ENCODE measurements around the gene NDST3. TPM values are rescaled to one million over a fixed set of nuclear protein-coding genes. Genes with fewer than 3 reads are reported as not detected.

The NDST3 gene
- total and polyA plus RNA-seq, 3 experiments from 2014 or later, result not detected

GRCh38 chr4:118120120-118120760 is 86.0 kb downstream of the NDST3 start:
- H3K4me3 Mint-ChIP-seq, result no peak overlapping the region
- Histone ChIP-seq H3K9me3 (ENCODE audit: low read length) (no peaks in the 10 kb centered on the region), H3K4me3 (ENCODE audit: low read length) (no peak overlapping the region), H3K27me3 (ENCODE audit: insufficient read depth, low read length, poor library complexity, severe bottlenecking) (no peaks in the 10 kb centered on the region), H3K4me1 (ENCODE audit: insufficient read depth, low read length) (no peaks in the 10 kb centered on the region), H3K27ac (ENCODE audit: low read depth, low read length) (no peak overlapping the region), H3K36me3 (ENCODE audit: insufficient read depth, low read length) (no peaks in the 10 kb centered on the region)
- POLR2A ChIA-PET, result no interaction called here
- CTCF ChIA-PET, result no interaction called here
- H3K9me3 Mint-ChIP-seq, result peaks cover 0 to 4% (median 0%) of the 10 kb centered on the region in 5 donors
- H3K27ac Mint-ChIP-seq, result peak overlapping the region in 1 of 8 donors; percentile 27
- no peaks in the 10 kb centered on the region for H3K4me1 Mint-ChIP-seq
- H3K36me3 Mint-ChIP-seq, result no peaks in the 10 kb centered on the region
- peaks cover 0 to 3% of the 10 kb centered on the region in 2 donors for H3K27me3 Mint-ChIP-seq
- DNase-seq, result no peak

DNA sequence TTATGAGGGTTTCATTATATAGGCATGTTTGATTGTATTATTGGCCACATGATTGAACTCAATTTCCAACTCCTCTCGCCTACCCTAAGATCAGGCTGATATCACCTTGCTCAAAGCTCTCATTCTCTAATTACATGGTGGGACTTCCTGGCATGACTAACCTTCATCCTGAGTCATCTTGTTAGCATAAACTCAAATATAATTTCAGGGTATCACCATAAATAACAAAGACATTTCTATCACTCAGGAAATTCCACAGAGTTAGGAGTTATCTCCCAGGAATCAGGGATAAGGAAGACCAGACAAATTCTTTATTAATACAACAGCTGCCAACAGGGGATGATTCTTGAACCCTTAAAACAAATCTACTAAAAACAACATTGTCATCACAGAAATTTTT is 90.7 kb downstream of the NDST3 start:
- ChIA-PET POLR2A (no interaction called here), CTCF (no interaction called here)
- H3K4me1 ChIP-seq (ENCODE audit: insufficient read depth, low read length), result no peaks in the 10 kb centered on the region
- H3K4me3 ChIP-seq (ENCODE audit: low read length), result no peak overlapping the region
- Mint-ChIP-seq H3K4me1 (no peaks in the 10 kb centered on the region), H3K9me3 (peaks cover 0 to 7% (median 0%) of the 10 kb centered on the region in 5 donors), H3K27me3 (peaks cover 0 to 1% of the 10 kb centered on the region in 2 donors), H3K27ac (no peak overlapping the region), H3K36me3 (no peaks in the 10 kb centered on the region), H3K4me3 (no peak overlapping the region)
- H3K27me3 ChIP-seq (ENCODE audit: insufficient read depth, low read length, poor library complexity, severe bottlenecking), result no peaks in the 10 kb centered on the region
- no peaks in the 10 kb centered on the region for H3K9me3 ChIP-seq (ENCODE audit: low read length)
- H3K27ac ChIP-seq (ENCODE audit: low read depth, low read length), result no peak overlapping the region
- no peak for DNase-seq
- no peaks in the 10 kb centered on the region for H3K36me3 ChIP-seq (ENCODE audit: insufficient read depth, low read length)

DNA sequence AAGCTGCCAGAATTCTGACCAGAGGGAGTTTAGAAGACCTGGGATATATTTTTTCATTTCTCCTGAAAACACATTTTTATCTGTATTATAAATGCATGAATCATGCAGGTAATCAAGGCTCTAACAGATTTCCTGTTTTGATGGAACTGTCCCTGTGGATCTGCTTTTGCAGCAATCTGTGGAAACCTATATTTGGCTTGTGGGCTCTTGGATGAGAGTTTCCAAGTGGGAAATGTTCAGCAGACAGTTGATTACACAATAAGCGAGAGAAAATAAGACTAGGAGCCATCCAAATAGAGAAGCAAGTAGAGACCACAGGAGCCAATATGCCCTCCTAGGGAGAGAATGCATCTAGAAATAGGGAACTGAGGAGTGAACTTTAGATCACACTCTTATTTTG is 105.0 kb downstream of the NDST3 start:
- H3K4me3 ChIP-seq (ENCODE audit: low read length), result no peak overlapping the region

GRCh38 chr4:118141240-118141639 is 107.0 kb downstream of the NDST3 start:
- POLR2A ChIA-PET, result no interaction called here

More for the DNA sequence above, 105.0 kb downstream of the NDST3 start:
- no peaks in the 10 kb centered on the region for H3K36me3 ChIP-seq (ENCODE audit: insufficient read depth, low read length)
- no peaks in the 10 kb centered on the region for H3K9me3 ChIP-seq (ENCODE audit: low read length)
- H3K27me3 ChIP-seq (ENCODE audit: insufficient read depth, low read length, poor library complexity, severe bottlenecking), result no peaks in the 10 kb centered on the region
- no peak overlapping the region for H3K27ac Mint-ChIP-seq
- no peaks in the 10 kb centered on the region for H3K4me1 Mint-ChIP-seq
- H3K4me1 ChIP-seq (ENCODE audit: insufficient read depth, low read length), result no peaks in the 10 kb centered on the region
- CTCF ChIA-PET, result no interaction called here
- no peak for DNase-seq
- H3K4me3 Mint-ChIP-seq, result no peak overlapping the region
- POLR2A ChIA-PET, result no interaction called here
- no peak overlapping the region for H3K27ac ChIP-seq (ENCODE audit: low read depth, low read length)
- peaks cover 0 to 1% of the 10 kb centered on the region in 2 donors for H3K27me3 Mint-ChIP-seq
- peaks cover 0 to 6% (median 0%) of the 10 kb centered on the region in 5 donors for H3K9me3 Mint-ChIP-seq
- H3K36me3 Mint-ChIP-seq, result no peaks in the 10 kb centered on the region

GRCh38 chr4:118154649-118155048 is 120.4 kb downstream of the NDST3 start:
- ChIA-PET CTCF (no interaction called here), POLR2A (no interaction called here)
- Mint-ChIP-seq H3K27ac (no peak overlapping the region), H3K4me1 (no peaks in the 10 kb centered on the region), H3K9me3 (peaks cover 0 to 12% (median 3%) of the 10 kb centered on the region in 5 donors), H3K27me3 (peaks cover 0 to 2% of the 10 kb centered on the region in 2 donors), H3K36me3 (no peaks in the 10 kb centered on the region), H3K4me3 (no peak overlapping the region)
- no peak overlapping the region for H3K4me3 ChIP-seq (ENCODE audit: low read length)
- no peaks in the 10 kb centered on the region for H3K27me3 ChIP-seq (ENCODE audit: insufficient read depth, low read length, poor library complexity, severe bottlenecking)
- no peak overlapping the region for H3K27ac ChIP-seq (ENCODE audit: low read depth, low read length)
- H3K4me1 ChIP-seq (ENCODE audit: insufficient read depth, low read length), result no peaks in the 10 kb centered on the region
- no peaks in the 10 kb centered on the region for H3K36me3 ChIP-seq (ENCODE audit: insufficient read depth, low read length)
- no peaks in the 10 kb centered on the region for H3K9me3 ChIP-seq (ENCODE audit: low read length)
- DNase-seq, result no peak

More at GRCh38 chr4:118141240-118141639, 107.0 kb downstream of the NDST3 start:
- Histone ChIP-seq H3K27ac (ENCODE audit: low read depth, low read length) (no peak overlapping the region), H3K27me3 (ENCODE audit: insufficient read depth, low read length, poor library complexity, severe bottlenecking) (no peaks in the 10 kb centered on the region), H3K4me3 (ENCODE audit: low read length) (no peak overlapping the region), H3K36me3 (ENCODE audit: insufficient read depth, low read length) (no peaks in the 10 kb centered on the region), H3K4me1 (ENCODE audit: insufficient read depth, low read length) (no peaks in the 10 kb centered on the region), H3K9me3 (ENCODE audit: low read length) (no peaks in the 10 kb centered on the region)
- no peak overlapping the region for H3K4me3 Mint-ChIP-seq
- peaks cover 0 to 5% (median 0%) of the 10 kb centered on the region in 5 donors for H3K9me3 Mint-ChIP-seq
- H3K27ac Mint-ChIP-seq, result no peak overlapping the region
- no peaks in the 10 kb centered on the region for H3K4me1 Mint-ChIP-seq
- CTCF ChIA-PET, result no interaction called here
- H3K36me3 Mint-ChIP-seq, result no peaks in the 10 kb centered on the region
- DNase-seq, result no peak
- H3K27me3 Mint-ChIP-seq, result peaks cover 0 to 1% of the 10 kb centered on the region in 2 donors

DNA sequence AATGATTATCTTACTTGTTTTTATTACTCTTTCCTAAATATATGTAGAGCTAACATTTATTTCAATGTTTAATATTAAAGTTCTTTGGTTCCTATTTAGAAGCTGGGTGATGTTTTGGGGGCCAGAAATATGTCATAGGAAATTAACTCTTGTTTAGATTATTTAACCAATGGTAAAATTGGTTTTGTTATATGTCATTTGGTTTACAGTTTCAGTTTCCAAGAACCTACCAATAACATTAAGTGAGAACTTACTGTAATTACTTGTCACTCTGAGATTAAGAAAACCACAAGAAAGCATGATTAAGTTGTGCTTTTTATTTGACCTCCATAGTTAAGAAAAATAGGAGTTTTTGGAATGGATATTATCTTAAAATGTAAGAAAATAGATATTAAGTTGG is 121.2 kb downstream of the NDST3 start:
- peaks cover 0 to 2% of the 10 kb centered on the region in 2 donors for H3K27me3 Mint-ChIP-seq
- H3K9me3 Mint-ChIP-seq, result peaks cover 3 to 17% (median 7%) of the 10 kb centered on the region in 5 donors
- no peak overlapping the region for H3K27ac ChIP-seq (ENCODE audit: low read depth, low read length)
- no peaks in the 10 kb centered on the region for H3K4me1 ChIP-seq (ENCODE audit: insufficient read depth, low read length)
- H3K4me1 Mint-ChIP-seq, result no peaks in the 10 kb centered on the region
- H3K36me3 Mint-ChIP-seq, result no peaks in the 10 kb centered on the region
- no peak overlapping the region for H3K27ac Mint-ChIP-seq
- H3K36me3 ChIP-seq (ENCODE audit: insufficient read depth, low read length), result no peaks in the 10 kb centered on the region
- ChIA-PET POLR2A (no interaction called here), CTCF (no interaction called here)
- H3K4me3 ChIP-seq (ENCODE audit: low read length), result no peak overlapping the region
- H3K27me3 ChIP-seq (ENCODE audit: insufficient read depth, low read length, poor library complexity, severe bottlenecking), result no peaks in the 10 kb centered on the region
- no peak overlapping the region for H3K4me3 Mint-ChIP-seq
- H3K9me3 ChIP-seq (ENCODE audit: low read length), result no peaks in the 10 kb centered on the region
- no peak for DNase-seq

DNA sequence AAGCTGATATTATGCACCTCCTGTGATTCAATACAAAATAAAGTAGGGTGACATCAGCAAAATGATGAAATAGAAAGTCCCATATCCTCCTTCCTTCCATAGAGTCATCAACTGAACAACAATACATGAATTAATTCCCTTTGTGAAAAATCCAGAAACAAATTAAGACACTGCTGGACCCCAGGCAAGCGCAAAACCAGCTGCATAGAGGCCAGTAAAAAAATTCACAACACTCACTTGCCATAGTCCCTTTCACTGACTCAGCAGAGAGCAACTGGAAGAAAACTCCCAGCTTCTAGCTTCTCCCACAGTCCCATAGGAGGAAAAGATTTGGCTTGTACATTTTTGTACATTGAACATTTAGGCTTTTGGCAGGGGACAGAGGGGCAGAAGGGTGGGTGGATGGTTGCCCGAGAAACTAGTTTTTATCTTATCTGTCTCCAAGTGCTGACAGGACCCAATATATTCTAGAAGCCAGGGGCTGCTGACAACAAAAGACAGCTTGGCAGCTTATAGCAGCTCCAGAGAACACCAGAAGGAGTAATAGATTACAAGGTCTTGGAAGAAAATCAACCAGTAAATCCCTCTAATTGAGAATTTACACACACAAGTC is 124.6 kb downstream of the NDST3 start:
- Histone ChIP-seq H3K4me1 (ENCODE audit: insufficient read depth, low read length) (no peaks in the 10 kb centered on the region), H3K27me3 (ENCODE audit: insufficient read depth, low read length, poor library complexity, severe bottlenecking) (no peaks in the 10 kb centered on the region), H3K4me3 (ENCODE audit: low read length) (no peak overlapping the region), H3K9me3 (ENCODE audit: low read length) (no peaks in the 10 kb centered on the region), H3K36me3 (ENCODE audit: insufficient read depth, low read length) (no peaks in the 10 kb centered on the region), H3K27ac (ENCODE audit: low read depth, low read length) (no peak overlapping the region)
- Mint-ChIP-seq H3K27me3 (peaks cover 0 to 2% of the 10 kb centered on the region in 2 donors), H3K4me1 (no peaks in the 10 kb centered on the region), H3K9me3 (peaks cover 3 to 18% (median 8%) of the 10 kb centered on the region in 5 donors), H3K4me3 (no peak overlapping the region), H3K27ac (no peak overlapping the region), H3K36me3 (no peaks in the 10 kb centered on the region)
- CTCF ChIA-PET, result no interaction called here
- DNase-seq, result no peak
- POLR2A ChIA-PET, result no interaction called here

DNA sequence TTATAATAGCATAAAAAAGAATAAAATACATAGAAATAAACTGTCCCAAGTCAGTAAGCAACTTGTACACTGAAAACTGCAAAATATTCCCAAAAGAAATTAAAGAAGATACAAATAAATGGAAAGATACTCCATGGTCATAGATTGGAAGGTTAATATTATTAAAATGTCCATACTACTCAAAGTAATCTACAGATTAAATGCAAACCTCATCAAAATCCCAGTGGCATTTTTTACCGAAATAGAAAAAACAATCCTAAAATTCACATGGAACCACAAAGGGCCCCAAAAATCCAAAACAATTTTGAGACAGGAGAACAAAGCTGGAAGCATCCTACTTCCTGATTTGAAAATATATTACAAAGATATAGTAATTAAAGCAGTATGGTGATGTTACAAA is 133.0 kb downstream of the NDST3 start:
- no peak for DNase-seq
- no peak overlapping the region for H3K4me3 ChIP-seq (ENCODE audit: low read length)
- Mint-ChIP-seq H3K36me3 (no peaks in the 10 kb centered on the region), H3K4me3 (no peak overlapping the region), H3K27me3 (no peaks in the 10 kb centered on the region), H3K9me3 (peaks cover 0 to 18% (median 5%) of the 10 kb centered on the region in 5 donors), H3K4me1 (no peaks in the 10 kb centered on the region), H3K27ac (no peak overlapping the region)
- no peaks in the 10 kb centered on the region for H3K27me3 ChIP-seq (ENCODE audit: insufficient read depth, low read length, poor library complexity, severe bottlenecking)
- ChIA-PET POLR2A (no interaction called here), CTCF (no interaction called here)
- H3K9me3 ChIP-seq (ENCODE audit: low read length), result no peaks in the 10 kb centered on the region
- H3K27ac ChIP-seq (ENCODE audit: low read depth, low read length), result no peak overlapping the region
- no peaks in the 10 kb centered on the region for H3K36me3 ChIP-seq (ENCODE audit: insufficient read depth, low read length)
- no peaks in the 10 kb centered on the region for H3K4me1 ChIP-seq (ENCODE audit: insufficient read depth, low read length)

Measured in CD8-positive, alpha-beta memory T cell (primary cell).